ENCODE data around the gene PCYT1A.

- TF ChIP-seq EZH2 (IDR thresholded peaks at IDR 0.05; ENCODE audit: insufficient read depth, poor library complexity, severe bottlenecking): no peak
- TF ChIP-seq EZH2phosphoT487 (IDR thresholded peaks at IDR 0.05; ENCODE audit: insufficient read depth, low read depth): no peak
Observed at GRCh38 chr3:196273655-196274054, 13.9 kb downstream of the PCYT1A start.

Measured in GM23248 (cell line).